Activated effector memory CD4-positive, alpha-beta T cell treated with Interleukin-2 at 50 U/mL for 16 hours (primary cell): ENCODE measurements around the gene RIN3.

ENCODE experiments used
- DNase-seq: peaks from one replicate; pipeline ENCODE4 v3.0.0-alpha.2; 2020

Gene RIN3

DNA sequence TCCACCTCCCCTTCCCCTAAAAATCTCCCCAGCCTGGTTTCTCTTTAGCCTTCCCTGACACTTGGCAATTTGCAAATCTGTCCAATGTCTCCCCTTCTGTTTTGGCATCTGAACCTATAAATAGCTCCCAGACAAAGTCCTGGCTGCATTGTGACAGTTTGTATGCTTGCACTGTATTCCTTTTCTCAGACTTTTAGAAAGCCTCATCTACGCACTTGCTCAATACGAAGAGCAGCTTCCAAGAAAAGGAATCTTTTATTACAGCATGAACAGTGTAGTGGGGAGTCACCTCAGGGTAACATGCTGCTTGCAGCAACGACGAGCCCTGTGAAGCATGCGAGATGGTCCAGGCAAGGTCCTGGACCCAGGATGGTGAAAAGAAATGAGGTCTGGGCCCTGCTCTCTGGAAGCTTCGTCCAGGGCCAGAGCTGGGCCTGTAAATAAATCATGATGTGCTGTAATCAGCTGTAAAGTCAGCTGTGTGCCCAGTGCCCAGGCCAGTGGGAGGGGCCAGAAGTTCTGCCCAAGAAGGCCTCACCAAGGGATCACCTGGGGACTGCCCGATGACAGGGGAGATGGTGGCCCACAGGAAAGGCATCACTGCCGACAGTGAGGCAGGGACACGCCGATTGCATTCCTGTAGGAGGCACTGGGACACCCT, 88.3 kb downstream of the RIN3 start:
- no peak for DNase-seq

GRCh38 chr14:92603309-92604242, 90.0 kb downstream of the RIN3 start:
- DNase-seq = peak; percentile 41

DNA sequence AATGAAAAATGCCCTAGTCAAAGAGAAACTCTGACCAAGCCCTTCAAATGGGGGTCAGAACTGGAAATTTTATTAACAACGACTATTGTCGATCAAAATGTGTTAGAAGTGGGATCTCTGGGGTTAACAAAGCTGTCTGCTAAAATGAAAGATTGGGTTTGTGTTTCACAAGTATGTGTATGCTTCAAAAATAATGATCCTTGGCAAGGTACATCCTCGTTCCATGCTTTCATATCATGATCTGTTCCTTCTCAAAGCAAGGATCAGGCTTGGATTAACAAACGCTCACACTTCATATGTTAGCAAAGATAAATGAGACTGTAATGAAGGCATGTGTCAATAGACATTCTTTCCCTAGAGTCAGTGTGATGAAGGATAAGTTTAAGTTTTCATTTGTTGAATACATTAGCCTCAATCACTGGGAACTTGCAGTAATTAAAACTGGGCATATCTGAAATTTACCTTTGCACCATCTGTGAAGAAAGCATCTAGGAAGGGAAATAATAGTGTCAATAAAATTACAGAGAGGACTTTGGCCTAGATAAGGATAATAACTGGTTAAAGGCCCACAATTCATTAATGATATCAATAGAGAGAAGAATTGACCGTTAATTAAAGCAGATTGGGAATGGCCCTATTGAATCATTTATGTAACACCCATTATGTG, 91.8 kb downstream of the RIN3 start:
- DNase-seq = no peak

DNA sequence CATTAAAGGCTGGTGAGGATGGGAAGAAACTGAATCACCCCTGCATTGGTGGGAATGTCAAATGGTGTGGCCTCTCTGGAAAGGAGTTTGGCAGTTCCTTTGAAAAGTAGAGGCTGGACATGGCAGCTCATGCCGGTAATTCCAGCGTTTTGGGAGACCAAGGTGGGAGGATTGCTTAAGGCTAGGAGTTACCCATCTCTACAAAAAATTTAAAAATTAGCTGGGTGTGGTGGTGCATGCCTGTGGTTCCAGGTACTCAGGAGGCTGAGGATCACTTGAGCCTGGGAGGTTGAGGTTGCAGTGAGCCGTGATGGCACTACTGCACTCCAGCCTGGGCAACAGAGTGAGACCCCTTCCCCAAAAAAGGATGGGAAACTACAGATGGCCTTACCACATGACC, 93.7 kb downstream of the RIN3 start:
- DNase-seq = no peak

GRCh38 chr14:92607702-92608429, 94.3 kb downstream of the RIN3 start:
- no peak for DNase-seq

DNA sequence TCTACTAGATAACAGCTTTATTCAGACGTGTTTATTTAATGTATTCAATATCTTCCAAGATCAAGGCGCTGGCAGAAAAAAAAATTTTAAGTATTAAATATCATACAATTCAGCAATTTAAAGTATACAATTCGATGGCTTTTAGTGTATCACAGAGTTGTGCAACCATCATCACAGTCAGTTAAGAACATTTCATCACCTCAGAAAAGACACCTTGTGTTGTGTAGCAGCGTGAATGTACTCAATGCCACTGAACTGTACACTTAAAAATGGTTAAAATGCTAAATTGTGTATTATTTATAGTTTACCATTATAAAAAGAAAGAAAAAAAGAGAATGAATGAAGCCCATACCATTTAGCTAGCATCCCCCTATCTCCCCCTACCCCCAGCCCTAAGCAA, 96.4 kb downstream of the RIN3 start:
- DNase-seq = no peak

GRCh38 chr14:92610849-92611271, 97.3 kb downstream of the RIN3 start:
- DNase-seq = no peak

- peak; percentile 52 for DNase-seq
Observed at GRCh38 chr14:92613008-92613658, 99.6 kb downstream of the RIN3 start.

GRCh38 chr14:92613681-92614260, 100.2 kb downstream of the RIN3 start:
- DNase-seq = no peak

DNA sequence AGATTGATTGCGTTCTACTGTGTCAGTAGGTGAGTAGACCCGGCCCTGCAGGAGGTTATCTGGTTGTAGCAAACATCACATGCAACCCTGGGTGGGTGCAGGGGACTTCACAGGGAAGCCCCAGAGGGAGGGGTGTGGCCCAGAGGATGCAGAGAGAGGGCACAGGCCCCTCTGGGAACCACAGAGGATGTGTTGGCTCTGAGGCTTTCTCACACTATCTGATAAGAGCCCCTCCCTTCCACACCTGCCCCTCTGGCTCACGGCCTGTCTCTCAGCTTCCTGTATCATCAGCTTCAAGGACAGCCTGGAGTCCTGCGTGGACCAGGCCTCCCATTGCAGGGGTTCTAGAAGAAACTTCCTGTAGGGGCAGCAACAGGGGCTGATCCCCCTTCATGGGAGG, 101.9 kb downstream of the RIN3 start:
- peak; percentile 79 for DNase-seq

DNA sequence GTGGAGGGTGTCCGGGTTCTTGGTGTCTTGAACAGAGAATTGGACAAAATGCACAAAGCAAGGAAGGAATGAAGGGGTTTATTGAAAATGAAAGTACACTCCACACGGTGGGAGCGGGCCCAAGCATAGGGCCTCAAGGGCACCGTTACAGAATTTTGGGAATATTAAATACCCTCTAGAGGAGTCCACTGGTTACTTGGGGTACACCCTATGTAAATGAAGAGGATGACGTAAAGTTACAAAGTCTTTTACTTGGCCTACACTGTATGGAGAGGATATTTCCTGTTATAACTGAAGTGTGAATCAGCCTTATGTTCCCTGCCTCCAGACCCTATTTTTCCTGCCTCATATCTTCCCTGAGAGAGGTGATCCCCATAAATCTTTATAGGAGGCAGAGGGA, 102.6 kb downstream of the RIN3 start:
- DNase-seq = no peak

DNA sequence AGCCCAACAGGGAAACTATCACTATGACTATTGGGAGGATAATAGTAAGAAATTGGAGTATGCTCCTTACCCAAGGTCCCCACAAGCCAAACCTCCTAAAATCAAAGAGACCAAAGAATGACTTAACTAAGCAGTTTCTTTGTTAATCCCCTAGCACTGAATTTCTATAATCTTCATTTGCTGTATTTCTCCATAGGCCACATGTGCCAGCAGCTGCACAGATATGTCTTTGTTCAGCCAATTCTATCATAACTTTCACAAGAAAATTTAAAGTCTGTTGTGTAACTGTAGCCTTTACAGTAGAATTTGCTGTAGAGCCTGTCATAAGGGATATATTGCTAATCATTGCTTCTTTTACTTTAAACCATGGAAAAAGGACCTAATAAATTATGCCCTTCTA, 104.0 kb downstream of the RIN3 start:
- no peak for DNase-seq

DNA sequence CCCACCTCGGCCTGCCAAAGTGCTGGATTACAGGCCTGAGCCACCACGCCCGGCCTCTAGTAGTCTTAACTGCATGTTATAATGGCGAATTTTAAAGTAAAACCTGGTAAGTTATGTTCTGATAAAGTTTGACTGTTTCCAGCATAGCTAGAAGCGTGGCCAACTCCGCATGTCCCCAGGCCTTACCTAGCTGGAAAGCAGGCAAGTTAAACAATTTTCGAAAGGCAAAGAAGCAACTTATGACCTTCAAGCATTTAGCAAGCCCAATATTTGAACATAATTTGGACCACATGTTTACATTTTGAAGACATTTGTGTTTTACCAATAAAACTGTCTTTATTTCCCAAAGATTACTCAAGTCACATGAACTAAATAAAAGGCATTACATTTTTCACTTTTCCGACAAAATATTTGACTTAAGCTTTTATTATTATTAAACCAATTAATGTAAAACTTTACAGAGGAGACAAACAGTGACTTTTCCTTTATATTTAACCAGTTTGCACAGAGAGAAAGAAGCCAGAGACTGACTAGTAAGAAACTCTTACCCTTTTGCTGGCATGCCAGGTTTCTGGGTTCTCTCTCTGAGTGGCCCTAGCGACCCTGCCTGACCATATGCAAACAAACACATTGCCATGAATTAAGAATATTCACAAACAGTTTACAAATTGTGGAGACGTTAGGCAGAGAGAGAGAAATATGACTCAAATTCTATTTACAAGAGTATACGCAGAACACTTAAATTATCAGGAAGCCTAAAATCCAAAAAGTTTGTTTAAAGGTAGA, 106.3 kb downstream of the RIN3 start:
- DNase-seq = no peak

GRCh38 chr14:92622311-92622710, 108.7 kb downstream of the RIN3 start:
- DNase-seq = no peak

- DNase-seq = no peak
Observed at GRCh38 chr14:92624764-92625163, 111.2 kb downstream of the RIN3 start.

DNA sequence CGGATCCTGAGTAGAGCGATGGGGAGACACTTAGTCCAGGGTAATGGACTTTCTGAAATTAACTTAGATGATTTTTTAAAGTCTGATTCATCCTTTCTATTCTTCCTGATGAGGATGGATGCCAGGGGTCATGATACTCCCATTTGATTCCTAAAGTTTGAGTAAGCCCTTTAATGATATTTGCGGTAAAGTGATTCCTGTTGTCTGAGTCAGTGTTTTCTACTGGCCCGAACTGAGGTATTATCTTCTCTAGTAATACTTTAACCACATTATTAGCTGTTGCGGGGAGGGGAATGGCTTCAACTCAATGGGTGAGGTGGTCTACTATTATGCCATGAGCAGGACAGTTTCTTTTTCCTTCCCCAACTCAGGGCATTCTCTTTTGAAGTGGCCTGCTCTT, 111.6 kb downstream of the RIN3 start:
- DNase-seq = no peak

DNA sequence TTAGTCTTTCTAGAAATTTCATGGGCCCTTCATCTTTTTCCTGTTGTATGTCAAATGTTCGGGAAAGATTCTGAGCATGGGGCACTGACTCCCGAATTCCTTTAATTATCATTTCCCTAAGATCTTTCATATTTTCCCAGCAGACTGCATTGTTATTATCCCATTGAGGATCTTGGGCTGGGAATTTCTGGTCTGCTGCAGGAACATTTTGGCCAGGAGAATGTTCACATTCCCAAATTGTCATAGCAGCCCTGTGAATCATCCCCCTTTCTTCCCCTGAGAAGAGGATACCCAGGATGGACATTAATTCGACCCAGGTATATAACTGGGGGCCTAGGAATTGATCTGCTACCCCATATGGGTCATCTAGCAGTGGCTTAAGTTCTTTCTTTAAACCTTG, 112.5 kb downstream of the RIN3 start:
- DNase-seq = no peak

GRCh38 chr14:92627707-92628215, 114.2 kb downstream of the RIN3 start:
- no peak for DNase-seq

DNA sequence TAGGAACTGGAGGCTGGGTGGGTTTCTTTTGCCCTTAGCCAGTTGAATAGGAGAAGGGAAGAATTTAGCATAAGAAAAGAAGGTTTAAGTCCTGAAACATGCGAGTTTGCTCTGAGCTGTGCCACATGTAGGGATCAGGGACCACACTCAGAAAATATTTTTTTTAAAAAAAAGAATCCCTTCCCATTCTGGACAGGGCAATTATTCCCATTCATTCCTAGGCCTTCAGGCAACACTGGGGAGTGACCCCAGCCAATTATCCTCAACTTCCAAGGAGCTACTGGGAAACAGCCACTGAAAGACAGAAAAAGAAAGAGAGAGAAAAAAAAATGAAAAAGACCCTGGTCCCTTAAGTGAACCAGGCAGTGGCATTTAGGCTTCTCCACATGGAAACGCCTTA, 115.1 kb downstream of the RIN3 start:
- DNase-seq = no peak

GRCh38 chr14:92630367-92630766, 116.8 kb downstream of the RIN3 start:
- no peak for DNase-seq

DNA sequence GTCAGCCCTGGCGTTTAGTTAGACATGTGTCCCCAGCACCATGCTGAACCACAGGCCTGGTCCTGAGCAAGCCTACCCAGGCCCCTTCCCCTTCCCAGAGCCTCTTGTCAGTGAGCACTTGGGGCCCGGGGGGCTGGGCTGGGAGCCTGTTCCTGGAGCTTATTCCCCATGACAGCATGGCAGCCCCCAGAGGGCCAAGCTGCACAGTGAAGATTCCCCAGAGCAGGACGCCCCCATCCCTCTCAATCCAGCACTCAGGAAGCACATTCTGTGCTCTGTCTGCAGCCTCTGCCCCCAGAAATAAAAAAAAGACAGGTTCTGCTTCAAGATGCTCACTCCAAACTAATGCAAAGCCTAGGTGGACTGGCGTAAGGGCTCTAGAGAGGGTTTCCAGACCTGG, 117.5 kb downstream of the RIN3 start:
- no peak for DNase-seq
